HepG2 (cell line): Measurements from ENCODE around the gene SNAI1. TPM values are rescaled to one million over a fixed set of nuclear protein-coding genes. Genes with fewer than 3 reads are reported as not detected.

Experiments used
- ARNT ChIP-seq: fragments of 450-650 bp; IDR thresholded peaks from 2 replicates; pipeline ENCODE4 v1.6.1; 2017
- ATF4 ChIP-seq, 2 experiments: fragments of 450-650 bp in 1 of 2; sonication (generic) in 1 of 2; formaldehyde crosslinking; IDR thresholded peaks; 2 replicates each; pipeline versions ENCODE4 v1.5.0 to v1.8.0; 2020 to 2022; ENCODE audit warnings: mild to moderate bottlenecking in 1 of 2, missing genetic modification reagents in 1 of 2
- CREB1 ChIP-seq, 2 experiments: fragments of 450-650 bp in 1 of 2; IDR thresholded peaks; 2 replicates each; pipeline ENCODE4 v1.6.1; 2016 to 2017; ENCODE audit warnings: control low read depth in 1 of 2, mild to moderate bottlenecking in 1 of 2, missing compliant biosample characterization in 1 of 2, missing genetic modification characterization in 1 of 2
- CREB3 ChIP-seq: sonication (generic); formaldehyde crosslinking; IDR thresholded peaks from 2 replicates; pipeline ENCODE4 v1.5.0; 2020; ENCODE audit warnings: missing genetic modification reagents
- GLI4 ChIP-seq: sonication (generic); formaldehyde crosslinking; IDR thresholded peaks from 2 replicates; pipeline ENCODE4 v1.5.1; 2020; ENCODE audit warnings: missing genetic modification reagents, mild to moderate bottlenecking, moderate library complexity, borderline replicate concordance
- ISX ChIP-seq: sonication (generic); formaldehyde crosslinking; conservative IDR thresholded peaks from 2 replicates; pipeline ENCODE4 v1.5.0; 2020; ENCODE audit warnings: missing genetic modification reagents
- JARID2 ChIP-seq: sonication (generic); formaldehyde crosslinking; IDR thresholded peaks from 2 replicates; pipeline ENCODE4 v1.8.1; 2023; ENCODE audit warnings: missing genetic modification reagents, inconsistent platforms; ENCODE audit not compliant: insufficient replicate concordance
- KDM5A ChIP-seq: fragments of 200-600 bp; sonication (generic); IDR thresholded peaks from 2 replicates; pipeline ENCODE4 v1.7.0; 2018; ENCODE audit warnings: antibody characterized with exemption, mild to moderate bottlenecking, low read length, borderline replicate concordance
- KLF6 ChIP-seq: IDR thresholded peaks from 2 replicates; pipeline ENCODE4 v1.8.0; 2016; ENCODE audit warnings: missing biosample characterization, missing genetic modification reagents
- MTF1 ChIP-seq: sonication (generic); formaldehyde crosslinking; IDR thresholded peaks from 2 replicates; pipeline ENCODE4 v1.5.0; 2020; ENCODE audit warnings: missing genetic modification reagents
- NFAT5 ChIP-seq: sonication (generic); formaldehyde crosslinking; IDR thresholded peaks from 2 replicates; pipeline ENCODE4 v1.4.0; 2020; ENCODE audit warnings: missing genetic modification reagents
- NR2F6 ChIP-seq, 2 experiments: IDR thresholded peaks; 2 replicates each; pipeline ENCODE4 v1.6.1; 2016; ENCODE audit warnings: antibody characterized with exemption in 1 of 2, mild to moderate bottlenecking in 1 of 2
- RBFOX2 ChIP-seq: fragments of 200-400 bp; formaldehyde crosslinking; IDR thresholded peaks from 2 replicates; pipeline ENCODE4 v1.6.1; 2017; ENCODE audit warnings: low read depth, mild to moderate bottlenecking, low read length
- RFX3 ChIP-seq: IDR thresholded peaks from 2 replicates; pipeline ENCODE4 v1.6.1; 2016; ENCODE audit warnings: missing biosample characterization, missing genetic modification reagents
- TAF1 ChIP-seq: sonication (generic); formaldehyde crosslinking; IDR thresholded peaks from 2 replicates; pipeline ENCODE4 v1.4.0; 2020; ENCODE audit warnings: missing genetic modification reagents
- ZNF10 ChIP-seq: sonication (generic); formaldehyde crosslinking; IDR thresholded peaks from 2 replicates; pipeline ENCODE4 v1.4.0; 2020; ENCODE audit warnings: mild to moderate bottlenecking, low read depth, missing genetic modification reagents, borderline replicate concordance
- ZNF235 ChIP-seq: sonication (generic); formaldehyde crosslinking; IDR thresholded peaks from 2 replicates; pipeline ENCODE4 v1.8.1; 2023; ENCODE audit warnings: mild to moderate bottlenecking, missing genetic modification reagents, borderline replicate concordance
- ZNF550 ChIP-seq: sonication (generic); formaldehyde crosslinking; IDR thresholded peaks from 2 replicates; pipeline ENCODE4 v1.4.0; 2020; ENCODE audit warnings: mild to moderate bottlenecking, missing genetic modification reagents, borderline replicate concordance
- ZNF773 ChIP-seq: sonication (generic); formaldehyde crosslinking; IDR thresholded peaks from 2 replicates; pipeline ENCODE4 v1.4.0; 2020; ENCODE audit warnings: missing genetic modification reagents, borderline replicate concordance
- ZSCAN5A ChIP-seq: sonication (generic); formaldehyde crosslinking; IDR thresholded peaks from 2 replicates; pipeline ENCODE4 v1.8.0; 2022; ENCODE audit warnings: mild to moderate bottlenecking, missing genetic modification reagents, borderline replicate concordance
- polyA plus RNA-seq, 8 experiments: library from polyadenylated mRNA; depleted of rRNA in 3 of 8; stranded (reverse) in 7 of 8; unstranded in 1 of 8; fragments of >200 nt; fragmentation: Illumina TruSeq in 4 of 8; extraction: Trizol in 4 of 8; gene quantifications; 2 replicates each; pipeline versions ENCODE4 v1.2.1 to v1.2.3, GENCODE V29; 2011 to 2016; ENCODE audit warnings: low read depth in 4 of 8, missing spikeins in 1 of 8, mixed read lengths in 1 of 8; ENCODE audit not compliant: insufficient read depth in 1 of 8
- total RNA-seq, 5 experiments: library from RNA; depleted of rRNA; stranded (reverse); fragments of >200 nt; fragmentation: Illumina TruSeq; extraction: Trizol; gene quantifications; 2 replicates each; pipeline ENCODE4 v1.2.3, GENCODE V29; 2016; ENCODE audit warnings: low read depth in 1 of 5

SNAI1 gene
- total and polyA plus RNA-seq, 2 of the 13 experiments (the other 11 are each of a cell fraction or from before 2014, with no cell fraction given) = 1.3 to 1.4 TPM

GRCh38 chr20:49976542-49976941, 6.2 kb upstream of the SNAI1 start (continued):
- TF ChIP-seq TAF1 (CRISPR knock-in tag) (no peak), ZSCAN5A (CRISPR knock-in tag) (no peak), CREB1 (IDR thresholded peaks at IDR 0.05) (no peak), CREB1 (CRISPR knock-in tag; IDR thresholded peaks at IDR 0.05) (no peak), ZNF235 (CRISPR knock-in tag) (no peak), RBFOX2 (no peak), ARNT (no peak), KDM5A (no peak), ZNF773 (CRISPR knock-in tag) (no peak), KLF6 (0 out of 2 replicates have a peak, but pooled peaks have one; percentile 26), ZNF10 (CRISPR knock-in tag) (no peak), ZNF550 (no peak), GLI4 (CRISPR knock-in tag) (no peak), JARID2 (CRISPR knock-in tag) (no peak), NR2F6 (IDR thresholded peaks at IDR 0.05) (peak; percentile 79), NR2F6 (CRISPR knock-in tag; IDR thresholded peaks at IDR 0.05) (peak; percentile 70; the same call in 1 of the 2 replicates), NFAT5 (CRISPR knock-in tag) (no peak), ISX (CRISPR knock-in tag) (no peak), CREB3 (no peak), ATF4 (CRISPR knock-in tag; IDR thresholded peaks at IDR 0.05) (peak in 1 of 2 experiments; percentile 57; a peak in 1 of 4 replicates), RFX3 (CRISPR knock-in tag) (no peak), MTF1 (CRISPR knock-in tag) (no peak)
